Measurements from ENCODE around the gene ZNFX1. TPM values are rescaled to one million over a fixed set of nuclear protein-coding genes. Genes with fewer than 3 reads are reported as not detected.

Gene ZNFX1
- total and polyA plus RNA-seq, 9 of the 15 experiments (the other 6 are each of a cell fraction or from before 2014, with no cell fraction given): 3.8 to 13.8 (median 10.3) TPM

- TF ChIP-seq ZNF644 (tag; IDR thresholded peaks at IDR 0.05; ENCODE audit: low read depth) (no peak; the same call in 1 of the 2 replicates), NCOR1 (IDR thresholded peaks at IDR 0.05) (peak; percentile 55), ZNF57 (CRISPR knock-in tag; IDR thresholded peaks at IDR 0.05) (no peak), GATAD2A (IDR thresholded peaks at IDR 0.05) (no peak), ZBTB17 (CRISPR knock-in tag; IDR thresholded peaks at IDR 0.05) (peak; percentile 74), MYBL2 (IDR thresholded peaks at IDR 0.05; ENCODE audit: low read depth) (no peak), MYBL2 (CRISPR knock-in tag; IDR thresholded peaks at IDR 0.05; ENCODE audit: borderline replicate concordance) (no peak), STAT5A (IDR thresholded peaks at IDR 0.05; ENCODE audit: borderline replicate concordance, low read length) (peak; percentile 26; the same call in 1 of the 2 replicates), CCAR2 (IDR thresholded peaks at IDR 0.05; ENCODE audit: low read depth, low read length) (no peak), XRCC5 (IDR thresholded peaks at IDR 0.05; ENCODE audit: low read depth, low read length) (no peak), CBX2 (IDR thresholded peaks at IDR 0.05; ENCODE audit: insufficient read depth, low read length, poor library complexity, severe bottlenecking) (no peak), KLF13 (tag; IDR thresholded peaks at IDR 0.05; ENCODE audit: borderline replicate concordance, low read depth) (peak; percentile 97), TRIM28 (IDR thresholded peaks at IDR 0.05) (peak; percentile 16; the same call in 1 of the 2 replicates), NFE2 (IDR thresholded peaks at IDR 0.05; ENCODE audit: low read depth) (no peak), TARDBP (IDR thresholded peaks at IDR 0.05) (no peak; the same call in 1 of the 2 replicates), ZFP1 (CRISPR knock-in tag; IDR thresholded peaks at IDR 0.05) (no peak), NONO (IDR thresholded peaks at IDR 0.05; ENCODE audit: low read depth in 2 of 2, low read length in 1 of 2) (peak; percentile 85 to 90), SNRNP70 (optimal IDR thresholded peaks at IDR 0.05; ENCODE audit: low read depth, low read length) (no peak), PTTG1 (tag; IDR thresholded peaks at IDR 0.05; ENCODE audit: low read depth) (no peak), TAF7 (tag; IDR thresholded peaks at IDR 0.05) (peak; percentile 99), YBX1 (IDR thresholded peaks at IDR 0.05) (no peak), ELF2 (CRISPR knock-in tag; IDR thresholded peaks at IDR 0.05) (peak; percentile 52; the same call in 1 of the 2 replicates), USF1 (CRISPR knock-in tag; IDR thresholded peaks at IDR 0.05) (no peak)
- TF ChIP-seq, protein P1, sequence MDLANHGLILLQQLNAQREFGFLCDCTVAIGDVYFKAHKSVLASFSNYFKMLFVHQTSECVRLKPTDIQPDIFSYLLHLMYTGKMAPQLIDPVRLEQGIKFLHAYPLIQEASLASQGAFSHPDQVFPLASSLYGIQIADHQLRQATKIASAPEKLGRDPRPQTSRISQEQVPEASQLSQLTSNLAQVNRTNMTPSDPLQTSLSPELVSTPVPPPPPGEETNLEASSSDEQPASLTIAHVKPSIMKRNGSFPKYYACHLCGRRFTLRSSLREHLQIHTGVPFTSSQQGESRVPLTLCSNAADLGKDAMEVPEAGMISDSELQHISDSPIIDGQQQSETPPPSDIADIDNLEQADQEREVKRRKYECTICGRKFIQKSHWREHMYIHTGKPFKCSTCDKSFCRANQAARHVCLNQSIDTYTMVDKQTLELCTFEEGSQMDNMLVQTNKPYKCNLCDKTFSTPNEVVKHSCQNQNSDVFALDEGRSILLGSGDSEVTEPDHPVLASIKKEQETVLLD (IDR thresholded peaks at IDR 0.05): 0 out of 2 replicates have a peak, but pooled peaks have one; percentile 77
- TF ChIP-seq, protein P2, sequence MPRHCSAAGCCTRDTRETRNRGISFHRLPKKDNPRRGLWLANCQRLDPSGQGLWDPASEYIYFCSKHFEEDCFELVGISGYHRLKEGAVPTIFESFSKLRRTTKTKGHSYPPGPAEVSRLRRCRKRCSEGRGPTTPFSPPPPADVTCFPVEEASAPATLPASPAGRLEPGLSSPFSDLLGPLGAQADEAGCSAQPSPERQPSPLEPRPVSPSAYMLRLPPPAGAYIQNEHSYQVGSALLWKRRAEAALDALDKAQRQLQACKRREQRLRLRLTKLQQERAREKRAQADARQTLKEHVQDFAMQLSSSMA (CRISPR knock-in tag; IDR thresholded peaks at IDR 0.05): no peak
- TF ChIP-seq, protein P3, sequence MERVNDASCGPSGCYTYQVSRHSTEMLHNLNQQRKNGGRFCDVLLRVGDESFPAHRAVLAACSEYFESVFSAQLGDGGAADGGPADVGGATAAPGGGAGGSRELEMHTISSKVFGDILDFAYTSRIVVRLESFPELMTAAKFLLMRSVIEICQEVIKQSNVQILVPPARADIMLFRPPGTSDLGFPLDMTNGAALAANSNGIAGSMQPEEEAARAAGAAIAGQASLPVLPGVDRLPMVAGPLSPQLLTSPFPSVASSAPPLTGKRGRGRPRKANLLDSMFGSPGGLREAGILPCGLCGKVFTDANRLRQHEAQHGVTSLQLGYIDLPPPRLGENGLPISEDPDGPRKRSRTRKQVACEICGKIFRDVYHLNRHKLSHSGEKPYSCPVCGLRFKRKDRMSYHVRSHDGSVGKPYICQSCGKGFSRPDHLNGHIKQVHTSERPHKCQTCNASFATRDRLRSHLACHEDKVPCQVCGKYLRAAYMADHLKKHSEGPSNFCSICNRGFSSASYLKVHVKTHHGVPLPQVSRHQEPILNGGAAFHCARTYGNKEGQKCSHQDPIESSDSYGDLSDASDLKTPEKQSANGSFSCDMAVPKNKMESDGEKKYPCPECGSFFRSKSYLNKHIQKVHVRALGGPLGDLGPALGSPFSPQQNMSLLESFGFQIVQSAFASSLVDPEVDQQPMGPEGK (CRISPR knock-in tag; IDR thresholded peaks at IDR 0.05; ENCODE audit: borderline replicate concordance): no peak
These were observed at the start of gene ZNFX1 (continued) for GRCh38 chr20:49278036-49278817.
